NCI-H748 (cell line): ENCODE measurements around the gene FAM53B.
"Not testable (repeated sequence)": the region's sequence is repeated elsewhere in the genome, so short reads cannot be mapped to it uniquely, and the experiment has no call there.

ENCODE experiments used
- DNase-seq: peaks from one replicate; lab custom pipeline; 2025; ENCODE audit not compliant: unreplicated experiment; lab: John Stamatoyannopoulos, UW

FAM53B gene, protein sequence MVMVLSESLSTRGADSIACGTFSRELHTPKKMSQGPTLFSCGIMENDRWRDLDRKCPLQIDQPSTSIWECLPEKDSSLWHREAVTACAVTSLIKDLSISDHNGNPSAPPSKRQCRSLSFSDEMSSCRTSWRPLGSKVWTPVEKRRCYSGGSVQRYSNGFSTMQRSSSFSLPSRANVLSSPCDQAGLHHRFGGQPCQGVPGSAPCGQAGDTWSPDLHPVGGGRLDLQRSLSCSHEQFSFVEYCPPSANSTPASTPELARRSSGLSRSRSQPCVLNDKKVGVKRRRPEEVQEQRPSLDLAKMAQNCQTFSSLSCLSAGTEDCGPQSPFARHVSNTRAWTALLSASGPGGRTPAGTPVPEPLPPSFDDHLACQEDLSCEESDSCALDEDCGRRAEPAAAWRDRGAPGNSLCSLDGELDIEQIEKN

DNA sequence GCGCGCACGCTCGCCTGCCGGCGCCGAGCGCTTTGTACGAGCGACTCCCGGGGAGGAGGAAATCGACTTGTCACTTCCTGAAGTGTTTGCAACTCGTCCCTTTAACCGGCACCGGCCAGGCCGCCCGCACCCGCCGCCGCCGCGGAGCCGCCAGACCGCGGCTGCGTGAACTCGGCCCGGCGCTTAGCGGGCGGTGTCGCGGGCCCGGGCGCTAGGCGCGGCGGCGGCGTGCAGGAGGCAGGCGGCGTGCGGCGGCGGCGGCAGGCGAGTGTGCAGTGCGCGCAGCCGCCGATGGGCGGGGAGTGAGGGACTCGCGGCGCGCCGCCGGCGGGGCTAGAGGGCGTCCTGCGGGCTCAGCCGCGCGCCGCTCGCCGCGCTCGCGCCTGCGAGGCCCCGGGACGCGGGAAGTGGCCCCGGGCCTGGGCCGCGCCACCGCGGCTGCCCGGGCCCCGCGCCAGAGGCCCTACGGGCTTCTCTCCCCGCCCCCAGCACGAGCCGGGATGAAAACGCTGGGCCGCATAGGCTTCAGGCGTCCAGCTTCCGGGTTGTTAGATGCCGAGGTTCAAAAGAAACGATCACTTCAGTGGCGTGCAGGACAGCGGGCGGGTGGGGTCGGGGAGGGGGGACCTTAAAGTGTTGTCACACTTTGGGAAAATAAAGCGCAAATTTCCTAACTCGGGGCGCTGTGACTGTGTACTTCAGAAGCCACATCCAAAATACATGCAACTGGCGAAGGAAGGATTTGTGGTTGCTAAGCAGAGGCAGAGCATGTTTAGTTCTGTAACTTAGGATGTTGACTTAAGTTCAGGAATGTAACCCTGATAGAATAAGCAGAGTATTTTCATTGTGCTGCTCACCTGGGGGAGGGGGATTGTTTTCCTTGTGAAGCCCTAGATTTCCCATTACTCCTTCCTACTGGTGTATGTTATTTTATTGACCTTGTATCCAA is at the start of gene FAM53B:
TSS of gene FAM53B (minus strand) at position 277 of the 949 bp plus-strand sequence. CDS start 37,665 bp downstream, outside the sequence.
- DNase-seq: peak; percentile 76

DNA sequence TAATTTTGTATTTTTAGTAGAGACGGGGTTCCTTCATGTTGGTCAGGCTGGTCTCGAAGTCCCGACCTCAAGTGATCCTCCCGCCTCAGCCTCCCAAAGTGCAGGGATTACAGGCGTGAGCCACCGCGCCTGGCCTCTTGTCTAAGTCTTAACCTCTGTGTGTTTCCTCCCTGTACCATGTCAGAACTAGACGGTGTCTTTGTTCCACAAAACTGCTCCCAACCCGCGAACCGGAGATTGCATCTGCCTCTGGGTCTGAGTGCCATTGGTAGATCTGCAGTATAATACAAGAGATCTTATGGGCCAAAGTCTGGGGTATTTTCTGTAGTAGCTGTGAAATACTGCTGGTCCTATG is 48.8 kb upstream of the FAM53B start:
- no peak for DNase-seq

DNA sequence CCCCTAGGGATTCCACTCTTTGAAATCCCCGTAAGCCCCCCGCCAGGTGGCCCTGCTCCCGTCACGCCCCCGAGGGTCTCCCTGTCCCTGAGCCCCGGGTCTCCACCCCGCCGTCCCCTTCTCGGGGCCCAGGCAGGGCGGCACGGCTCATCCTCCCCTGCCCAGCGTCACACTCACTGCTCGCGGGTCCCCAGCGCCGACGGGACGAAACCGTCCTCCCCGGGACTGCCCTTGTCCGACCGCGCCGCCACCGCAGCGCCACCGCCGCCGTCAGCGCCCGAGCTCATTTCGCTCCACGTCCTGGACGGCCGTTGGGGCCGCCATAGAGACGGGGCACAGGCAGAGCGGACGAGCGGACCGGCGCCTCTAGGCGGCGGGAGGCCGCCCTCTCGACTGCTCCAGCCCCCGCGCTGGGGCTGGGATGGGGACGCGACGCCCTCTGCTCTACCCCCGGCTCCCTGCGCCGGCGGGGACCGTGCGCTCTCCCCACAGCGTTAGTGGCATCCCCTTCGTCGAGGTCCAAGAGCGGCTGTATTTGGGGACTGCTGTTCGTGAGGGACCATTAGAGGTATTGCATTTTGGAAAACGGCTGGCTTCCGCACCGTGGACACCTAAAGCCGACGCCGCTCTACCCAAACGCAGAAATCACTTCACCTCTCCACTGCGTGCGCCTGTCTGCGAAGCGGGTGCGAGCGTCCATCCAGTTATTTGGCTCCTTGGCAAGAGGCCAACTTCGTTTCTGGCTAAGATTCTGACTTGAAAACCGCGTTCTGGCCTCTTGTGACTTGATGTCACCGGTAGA is 47.6 kb upstream of the FAM53B start, which contains the start of gene EEF1AKMT2:
TSS of gene EEF1AKMT2 (minus strand) at position 341 of the 802 bp plus-strand sequence. CDS start at position 287, 54 bp downstream.
- peak; percentile 86 for DNase-seq

DNA sequence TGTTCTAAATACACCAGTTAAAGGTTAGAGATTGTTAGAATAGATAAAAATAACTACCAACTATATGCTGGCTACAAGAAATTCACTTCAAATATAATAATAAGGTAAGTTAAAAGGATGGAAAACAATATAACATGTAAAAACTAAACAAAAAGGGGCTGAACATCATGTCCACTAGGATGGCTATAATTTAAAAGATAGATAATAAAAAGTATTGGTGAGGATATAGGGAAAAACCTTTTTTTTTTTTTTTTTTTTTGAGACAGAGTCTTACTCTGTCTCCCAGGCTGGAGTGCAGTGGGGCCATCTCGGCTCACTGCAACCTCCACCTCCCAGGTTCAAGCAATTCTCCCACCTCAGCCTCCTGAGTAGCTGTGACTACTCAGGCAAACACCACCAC is 38.7 kb upstream of the FAM53B start:
- not testable (repeated sequence) for DNase-seq

DNA sequence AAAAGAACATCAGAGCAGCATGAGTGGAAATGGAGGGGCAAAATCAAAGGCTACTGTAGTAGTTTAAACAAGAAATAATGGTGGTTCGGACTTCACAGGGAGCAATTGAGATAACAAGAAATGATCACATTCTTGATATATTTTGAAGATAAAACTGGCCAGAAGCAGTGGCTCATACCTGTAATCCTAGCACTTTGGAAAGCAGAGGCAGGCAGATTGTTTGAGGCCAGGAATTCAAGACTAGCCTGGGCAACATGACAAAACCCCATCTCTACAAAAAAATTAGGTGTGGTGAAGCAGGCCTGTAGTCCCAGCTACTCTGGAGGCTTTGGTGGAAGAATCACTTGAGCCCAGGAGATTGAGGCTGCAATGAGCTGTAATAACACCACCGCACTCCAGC is 24.6 kb upstream of the FAM53B start:
- DNase-seq: no peak

DNA sequence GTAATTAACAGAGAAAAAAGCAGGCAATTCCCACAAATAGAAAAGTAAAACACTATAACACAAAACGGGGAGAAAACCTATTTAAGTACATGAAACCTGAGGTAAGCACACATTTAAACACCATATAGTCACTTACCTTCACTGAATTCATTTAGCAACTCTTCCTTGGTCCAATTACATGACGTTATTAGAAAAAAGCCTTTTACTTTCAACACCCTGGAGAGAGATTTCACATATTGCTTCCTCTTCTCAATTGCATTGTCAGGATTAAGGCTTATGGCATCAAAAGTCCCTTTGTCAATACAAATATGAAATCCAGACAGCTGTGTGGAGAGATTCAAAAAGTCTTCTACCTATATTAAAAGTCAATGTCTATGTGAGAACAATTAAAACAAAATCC is 21.1 kb upstream of the FAM53B start:
- DNase-seq: no peak

DNA sequence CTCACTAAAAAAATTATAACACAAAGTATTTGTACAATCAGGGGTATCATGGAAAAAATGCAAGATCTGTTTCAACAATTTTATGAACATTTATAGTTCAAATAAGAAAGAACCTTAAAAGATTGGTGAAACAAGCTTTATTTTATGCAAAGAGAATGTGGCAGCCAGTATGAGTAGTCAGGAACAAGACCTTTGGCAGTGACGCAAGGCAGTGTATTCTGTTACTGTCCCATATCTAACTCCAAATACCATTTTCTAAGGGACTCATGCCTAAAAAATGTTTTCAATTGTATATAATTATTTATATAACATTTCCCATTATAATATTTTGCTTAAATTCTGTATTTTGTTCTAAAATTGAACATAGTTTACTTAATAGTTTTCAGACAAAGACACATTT is 19.1 kb upstream of the FAM53B start:
- no peak for DNase-seq

DNA sequence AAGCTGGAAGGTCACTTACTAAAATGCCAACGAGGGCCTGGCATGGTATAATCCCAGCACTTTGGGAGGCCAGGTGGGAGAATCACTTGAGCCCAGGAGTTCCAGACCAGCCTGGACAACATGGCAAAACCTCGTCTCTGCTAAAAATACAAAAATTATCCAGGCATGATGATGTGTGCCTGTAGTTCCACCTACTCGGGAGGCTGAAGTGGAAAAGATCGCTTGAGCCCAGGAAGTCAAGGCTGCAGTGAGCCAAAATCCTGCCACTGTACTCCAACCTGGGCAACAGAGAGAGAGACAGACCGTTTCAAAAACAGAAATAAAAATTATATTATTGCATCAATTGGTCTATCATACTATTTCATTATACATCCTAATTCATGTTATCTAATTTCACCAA is 18.1 kb upstream of the FAM53B start:
- DNase-seq: no peak

DNA sequence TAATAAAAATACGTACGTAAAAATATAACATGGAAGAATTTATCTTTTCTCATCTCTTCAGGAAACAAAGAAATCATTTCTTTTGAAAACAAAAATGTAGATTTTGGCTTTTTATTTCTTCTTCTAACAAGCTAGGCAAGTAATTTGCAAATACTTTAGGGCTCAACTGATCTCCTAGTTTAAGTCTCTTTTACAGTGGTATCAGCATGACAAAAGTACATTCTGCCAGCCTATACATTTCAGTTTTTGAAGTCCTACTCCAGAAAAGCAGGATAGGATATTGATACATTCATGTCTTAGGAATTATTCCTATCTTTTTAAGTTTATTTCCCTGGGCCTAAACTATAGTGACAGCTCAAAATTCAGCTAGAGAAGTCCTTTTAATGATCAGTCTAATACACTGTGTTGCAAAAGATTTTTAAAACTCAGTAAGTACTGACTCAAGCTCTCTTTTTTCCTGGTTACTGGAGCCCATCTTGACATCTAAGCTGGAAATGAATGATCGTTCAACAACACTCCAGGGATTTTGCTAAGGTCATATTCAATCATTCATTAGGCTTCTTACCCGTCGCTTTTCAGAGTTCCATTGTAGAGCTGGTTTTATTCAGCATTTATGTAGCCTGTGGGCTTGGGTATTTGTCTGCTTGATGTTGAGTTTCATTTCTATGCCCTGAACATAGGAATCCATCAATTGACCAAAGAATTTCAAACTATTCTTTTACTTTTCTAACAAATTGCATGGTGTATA is 12.2 kb upstream of the FAM53B start:
- DNase-seq: no peak

DNA sequence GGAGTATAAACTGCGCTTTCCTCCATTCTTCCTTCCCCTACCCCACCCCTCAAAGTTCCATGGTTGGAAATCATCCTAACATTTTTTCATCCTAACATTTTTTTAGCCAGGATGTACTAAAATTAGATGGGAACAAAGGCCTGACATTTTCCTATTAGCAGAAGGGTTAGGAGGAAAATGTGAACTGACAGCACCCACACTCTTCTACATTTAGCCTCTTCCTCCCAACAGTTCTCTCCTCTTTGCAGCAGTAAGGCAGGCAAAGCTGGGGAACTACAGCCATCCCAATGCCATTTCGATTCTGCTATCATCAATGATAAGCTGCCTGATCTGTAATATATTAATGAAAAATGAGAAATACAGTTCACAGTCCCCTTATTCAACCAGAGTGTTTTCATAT is 11.4 kb upstream of the FAM53B start:
- no peak for DNase-seq

DNA sequence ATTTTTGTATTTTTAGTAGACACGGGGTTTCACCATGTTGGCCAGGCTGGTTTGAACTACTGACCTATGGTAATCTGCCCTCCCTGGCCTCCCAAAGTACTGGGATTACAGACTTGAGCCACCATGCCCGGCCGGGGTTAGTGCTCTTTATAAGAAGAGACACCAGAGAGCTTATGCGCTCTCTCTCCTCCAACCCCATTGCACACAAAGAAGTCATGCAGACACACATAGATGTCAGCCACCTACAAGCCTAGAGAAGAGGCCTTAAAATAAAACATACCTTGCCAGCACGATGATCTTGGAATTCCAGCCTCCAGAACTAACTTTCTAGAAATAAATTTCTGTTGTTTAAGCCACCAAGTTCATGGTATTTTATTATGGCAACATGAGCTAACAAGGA is 10.0 kb upstream of the FAM53B start:
- no peak for DNase-seq

DNA sequence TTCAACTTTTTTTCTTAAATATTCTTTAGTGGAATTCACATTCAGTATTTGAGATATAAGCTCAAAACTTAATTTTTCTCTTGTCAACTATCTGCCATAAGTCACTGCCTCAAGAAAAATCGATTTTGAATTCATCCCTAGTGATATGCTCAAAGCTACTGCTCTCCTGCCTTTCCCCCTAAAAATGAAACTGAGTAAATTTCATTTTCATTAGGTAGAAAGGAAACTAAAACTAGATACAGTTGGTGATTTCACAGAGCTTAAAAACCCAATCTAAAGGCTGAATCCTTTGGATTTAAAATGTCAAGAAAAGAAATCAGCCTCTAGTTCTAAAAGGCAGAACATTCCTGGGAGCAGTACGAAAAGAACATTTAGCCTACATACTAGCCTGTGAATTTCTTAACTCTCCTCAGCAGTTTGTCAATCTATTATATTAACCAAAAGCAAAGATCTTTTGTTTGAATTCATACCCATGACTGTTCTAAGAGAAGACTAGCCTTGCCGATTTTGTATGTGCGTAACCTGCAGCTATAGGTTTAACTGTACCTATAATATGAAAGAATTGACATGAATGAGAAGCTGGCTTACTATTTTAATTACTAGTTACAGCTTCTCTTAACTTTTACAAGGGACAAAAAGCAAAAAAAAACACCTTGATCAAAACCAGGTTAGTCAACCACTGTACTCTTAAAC is 4.9 kb upstream of the FAM53B start:
- no peak for DNase-seq

DNA sequence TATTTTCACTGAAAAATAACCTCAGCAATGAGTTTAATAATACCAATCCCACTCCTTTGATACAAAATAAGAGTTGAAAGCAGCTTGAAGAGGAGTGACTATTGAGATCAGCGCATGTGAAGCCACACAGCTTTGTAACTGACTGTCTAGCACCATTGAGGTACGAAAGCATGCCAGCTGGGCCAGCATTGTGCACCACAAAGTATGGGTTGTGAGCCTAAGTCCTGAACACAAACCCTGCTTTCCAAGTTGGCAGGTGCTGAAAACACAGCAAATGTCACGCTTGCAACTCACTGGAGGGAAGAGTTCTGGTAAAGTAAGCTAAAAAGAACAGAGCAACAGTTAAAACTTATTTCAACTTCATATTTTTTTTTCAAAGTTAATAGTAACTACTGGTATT is 4.0 kb upstream of the FAM53B start:
- no peak for DNase-seq

DNA sequence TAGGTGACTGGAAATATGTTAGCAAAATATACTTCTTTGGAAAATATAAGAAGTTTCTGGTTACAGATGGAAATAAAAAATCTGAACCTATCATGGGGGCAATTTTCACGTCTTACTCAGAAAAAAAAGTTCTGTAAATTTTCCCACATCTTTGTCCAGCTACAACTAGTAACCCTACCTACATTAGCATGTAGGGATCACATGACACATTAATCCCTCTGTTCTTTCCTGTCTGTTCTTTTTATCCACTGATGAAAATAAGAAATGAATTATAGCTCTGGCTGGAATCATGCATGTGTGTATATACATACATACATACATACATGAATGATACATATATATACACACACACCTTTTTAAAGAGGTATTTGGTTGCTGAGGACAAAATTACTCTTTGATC is 3.6 kb upstream of the FAM53B start:
- DNase-seq: no peak

DNA sequence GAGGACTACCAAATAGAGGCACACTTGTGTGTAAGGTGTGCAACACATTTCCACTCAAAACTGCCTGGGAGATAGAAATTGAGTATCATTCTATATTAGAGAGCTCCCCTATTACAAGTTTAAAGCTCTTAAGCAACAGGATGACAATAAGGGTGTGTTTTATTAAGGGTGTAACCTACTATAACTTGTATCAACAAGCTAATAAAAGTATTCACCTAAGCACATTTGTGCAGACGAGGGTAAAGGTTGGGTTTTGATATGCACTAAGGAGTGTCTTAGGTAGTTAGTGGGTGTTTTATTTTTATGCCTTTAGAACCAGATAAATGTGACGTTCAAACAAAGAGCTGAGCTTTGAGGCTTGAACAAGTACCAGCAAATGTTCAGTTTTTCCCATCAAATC is 2.8 kb upstream of the FAM53B start:
- DNase-seq: no peak

DNA sequence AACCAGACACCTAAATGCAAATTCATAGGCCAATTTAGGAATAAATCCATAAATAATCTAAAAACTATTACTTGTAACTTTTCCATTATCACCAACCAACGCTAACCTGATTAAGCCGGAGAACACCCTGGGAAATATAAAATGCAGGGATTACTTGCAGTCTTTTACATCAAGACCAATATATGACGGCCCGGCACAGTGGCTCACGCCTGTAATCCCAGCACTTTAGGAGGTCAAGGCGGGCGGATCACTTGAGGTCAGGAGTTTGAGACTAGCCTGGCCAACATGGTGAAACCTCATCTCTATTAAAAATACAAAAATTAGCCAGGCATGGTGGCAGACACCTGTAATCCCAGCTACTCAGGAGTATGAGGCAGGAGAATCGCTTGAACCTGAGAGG is 2.3 kb upstream of the FAM53B start:
- not testable (repeated sequence) for DNase-seq

DNA sequence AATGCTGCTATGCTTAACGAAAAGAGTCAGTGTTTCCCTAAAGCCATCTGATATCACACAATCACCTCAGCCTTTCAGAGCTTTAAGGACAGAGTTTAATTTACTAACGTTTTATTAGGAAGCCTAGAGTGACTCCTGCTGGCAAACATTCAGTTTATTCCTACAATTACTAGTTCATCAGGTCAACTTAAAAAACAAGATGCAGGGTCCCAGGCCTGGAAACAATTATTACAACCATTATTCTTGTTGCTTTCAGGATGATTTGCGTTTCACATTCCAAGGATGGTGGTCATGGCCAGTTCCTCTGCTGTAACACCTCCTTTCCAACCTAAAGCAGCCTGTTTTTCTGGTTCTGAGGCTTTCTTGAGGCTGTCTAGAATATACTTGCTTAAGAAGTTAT is 1.5 kb upstream of the FAM53B start:
- DNase-seq: peak; percentile 49

DNA sequence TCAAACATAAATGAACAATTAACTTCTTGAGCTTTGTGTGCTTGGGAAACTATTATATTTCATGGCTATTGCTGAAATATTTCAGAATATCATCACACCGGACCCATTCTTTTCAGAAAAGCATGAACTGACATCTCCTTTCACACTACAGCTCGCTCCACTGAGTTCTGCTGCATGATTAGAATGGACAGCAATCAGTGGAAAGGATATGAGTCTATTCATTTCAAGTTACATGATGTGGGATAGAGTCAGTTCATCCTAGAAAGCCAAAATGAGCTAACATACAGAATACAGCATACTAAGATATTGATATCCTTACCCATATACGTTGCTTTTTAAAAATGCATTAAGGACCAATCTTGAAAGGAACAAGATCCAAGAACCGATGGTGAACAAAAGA is 1.1 kb upstream of the FAM53B start:
- no peak for DNase-seq

DNA sequence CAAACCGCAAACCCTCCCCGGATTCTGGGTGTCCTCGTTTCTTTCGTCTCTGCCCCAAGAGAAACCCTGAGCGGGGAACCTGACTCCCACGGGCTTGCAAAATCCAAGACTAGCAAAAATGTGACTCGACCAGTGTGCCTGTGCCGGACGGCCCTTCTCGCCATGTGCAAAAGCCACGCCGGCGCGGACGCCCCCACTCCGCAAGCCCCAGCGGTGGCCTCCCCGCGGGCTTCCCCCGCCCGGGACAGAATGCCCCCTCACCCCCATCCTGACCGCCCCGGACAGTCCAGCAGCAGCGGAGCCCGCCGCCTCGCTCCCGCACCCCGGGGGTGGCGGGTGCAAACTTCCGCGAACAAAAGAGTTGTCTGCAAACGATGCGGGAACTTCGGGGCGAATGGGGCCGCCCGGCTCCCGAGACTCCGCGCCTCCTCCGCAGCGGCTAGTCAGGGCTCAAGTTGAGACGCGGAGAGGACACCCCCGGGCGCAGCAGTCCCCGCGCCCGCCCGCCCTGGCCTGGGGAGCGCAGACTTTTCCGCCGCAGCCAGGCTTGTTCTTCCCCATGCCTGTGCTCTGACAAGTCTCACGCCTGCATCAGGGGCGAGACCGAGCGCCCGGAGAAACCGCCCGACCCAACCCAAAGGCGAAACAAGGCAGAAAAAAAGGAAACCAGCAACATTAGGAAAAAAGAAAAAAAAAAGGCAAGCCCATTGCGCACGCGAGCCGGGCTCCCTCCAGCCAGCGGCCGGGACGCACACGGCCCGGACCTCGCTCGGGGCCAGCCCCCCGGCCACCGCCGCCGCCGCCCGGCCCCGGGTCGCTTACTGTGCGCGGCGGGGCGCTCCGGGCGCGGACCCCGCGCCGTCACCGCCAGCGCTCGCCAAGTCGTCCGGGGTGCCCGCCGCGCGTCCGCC is 732 bp downstream of the FAM53B start:
- DNase-seq: peak; percentile 39
